ENCODE measurements around the gene DMD. TPM values are rescaled to one million over a fixed set of nuclear protein-coding genes. Genes with fewer than 3 reads are reported as not detected.

The DMD gene
- total and polyA plus RNA-seq, 12 donors = 28.5 to 228 (median 168) TPM

DNA sequence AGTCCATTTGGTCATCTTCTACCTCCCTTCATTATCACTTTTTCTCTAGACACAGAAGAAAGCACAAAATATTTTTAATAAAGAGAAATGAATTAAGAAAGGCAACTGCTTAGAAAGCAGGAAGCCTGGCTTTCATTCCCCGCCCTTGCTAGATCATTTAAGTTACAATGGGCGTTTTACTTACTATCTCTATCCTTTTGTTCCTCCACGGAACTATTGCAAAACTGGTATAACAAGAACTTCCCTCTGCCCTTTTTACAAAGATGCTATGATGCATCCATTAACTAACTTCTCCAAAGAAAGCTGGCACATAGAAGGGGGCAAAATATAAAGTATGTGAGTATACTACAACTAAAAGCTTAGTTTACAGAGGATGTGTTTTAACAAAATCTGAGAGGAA lies 1705.0 kb downstream of the DMD start:
- H3K4me1 ChIP-seq = peaks cover 0 to 15% (median 0%) of the 10 kb centered on the region in 9 donors
- peaks cover 0 to 7% (median 0%) of the 10 kb centered on the region in 7 donors for H3K27me3 ChIP-seq
- no peak overlapping the region for H3K4me3 ChIP-seq
- TF ChIP-seq, protein P1, sequence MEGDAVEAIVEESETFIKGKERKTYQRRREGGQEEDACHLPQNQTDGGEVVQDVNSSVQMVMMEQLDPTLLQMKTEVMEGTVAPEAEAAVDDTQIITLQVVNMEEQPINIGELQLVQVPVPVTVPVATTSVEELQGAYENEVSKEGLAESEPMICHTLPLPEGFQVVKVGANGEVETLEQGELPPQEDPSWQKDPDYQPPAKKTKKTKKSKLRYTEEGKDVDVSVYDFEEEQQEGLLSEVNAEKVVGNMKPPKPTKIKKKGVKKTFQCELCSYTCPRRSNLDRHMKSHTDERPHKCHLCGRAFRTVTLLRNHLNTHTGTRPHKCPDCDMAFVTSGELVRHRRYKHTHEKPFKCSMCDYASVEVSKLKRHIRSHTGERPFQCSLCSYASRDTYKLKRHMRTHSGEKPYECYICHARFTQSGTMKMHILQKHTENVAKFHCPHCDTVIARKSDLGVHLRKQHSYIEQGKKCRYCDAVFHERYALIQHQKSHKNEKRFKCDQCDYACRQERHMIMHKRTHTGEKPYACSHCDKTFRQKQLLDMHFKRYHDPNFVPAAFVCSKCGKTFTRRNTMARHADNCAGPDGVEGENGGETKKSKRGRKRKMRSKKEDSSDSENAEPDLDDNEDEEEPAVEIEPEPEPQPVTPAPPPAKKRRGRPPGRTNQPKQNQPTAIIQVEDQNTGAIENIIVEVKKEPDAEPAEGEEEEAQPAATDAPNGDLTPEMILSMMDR (IDR thresholded peaks at IDR 0.05) = no peak
- H3K9me3 ChIP-seq = no peaks in the 10 kb centered on the region
- intact Hi-C loops (cut with DNase I) = no loop called here
- H3K36me3 ChIP-seq = no peaks in the 10 kb centered on the region
- 53 to 73% methylated on average over 3 of the region's 3 CpGs for WGBS, 2 donors
- DNase-seq (no peak), ATAC-seq (no peak)
- no peak overlapping the region for H3K27ac ChIP-seq

DNA sequence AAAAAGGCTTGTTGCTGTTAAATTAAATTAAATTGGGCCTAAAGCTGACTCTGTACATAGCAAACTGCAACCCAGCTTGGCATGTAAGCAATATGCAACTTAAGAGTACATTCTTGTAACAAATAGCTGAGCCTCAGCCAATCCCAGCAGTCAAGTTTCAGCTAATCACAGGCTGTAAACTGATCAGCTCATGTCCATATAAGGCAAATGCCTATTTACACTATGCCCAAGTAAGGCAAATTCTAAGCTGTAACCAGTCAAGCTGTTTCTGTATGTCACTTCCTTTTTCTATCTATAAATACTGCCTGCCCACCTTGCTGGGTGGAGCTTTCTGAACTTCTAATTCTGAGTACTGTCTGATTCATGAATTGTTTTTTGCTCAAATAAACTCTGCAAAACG lies 1710.4 kb downstream of the DMD start:
- 69 to 74% methylated on average over 1 of the region's 1 CpG for WGBS, 2 donors
- peaks cover 0 to 7% (median 0%) of the 10 kb centered on the region in 7 donors for H3K27me3 ChIP-seq

DNA sequence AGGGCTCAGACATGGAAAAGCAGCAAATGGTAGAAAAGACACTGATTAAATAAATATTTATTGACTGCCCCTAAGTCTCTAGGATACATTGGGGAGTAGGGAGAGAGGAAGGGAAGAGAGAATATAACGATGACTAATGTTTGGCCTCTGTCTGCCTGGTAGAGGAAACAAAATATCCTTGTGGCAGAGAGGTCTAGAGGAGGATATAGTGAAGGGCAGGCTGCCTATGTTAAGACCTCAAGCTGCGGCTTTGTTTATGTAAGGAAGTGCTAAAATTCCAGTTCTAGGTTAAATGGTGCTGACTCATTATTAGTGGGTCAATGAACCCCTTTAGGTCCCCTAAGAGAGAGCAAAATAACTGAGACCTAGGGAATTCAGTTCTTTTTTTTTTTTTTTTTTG lies 1712.2 kb downstream of the DMD start:
- WGBS, 2 donors = 36 to 69% methylated on average over 2 of the region's 2 CpGs
- no peak overlapping the region for H3K27ac ChIP-seq
- no peaks in the 10 kb centered on the region for H3K36me3 ChIP-seq
- no peak for DNase-seq
- ATAC-seq = peak in 1 of 8 donors; percentile 63
- no peak overlapping the region for H3K4me3 ChIP-seq
- no peaks in the 10 kb centered on the region for H3K27me3 ChIP-seq
- TF ChIP-seq, protein P1 (IDR thresholded peaks at IDR 0.05) = no peak
- intact Hi-C loops (cut with DNase I) = no loop called here
- no peaks in the 10 kb centered on the region for H3K4me1 ChIP-seq
- H3K9me3 ChIP-seq = no peaks in the 10 kb centered on the region

More for the DNA sequence above, 1710.4 kb downstream of the DMD start:
- intact Hi-C loops (cut with DNase I) = no loop called here
- ATAC-seq (no peak), DNase-seq (no peak)
- Histone ChIP-seq H3K9me3 (no peaks in the 10 kb centered on the region), H3K4me1 (no peaks in the 10 kb centered on the region), H3K36me3 (no peaks in the 10 kb centered on the region), H3K4me3 (no peak overlapping the region), H3K27ac (no peak overlapping the region)
- TF ChIP-seq, protein P1 (IDR thresholded peaks at IDR 0.05) = no peak

DNA sequence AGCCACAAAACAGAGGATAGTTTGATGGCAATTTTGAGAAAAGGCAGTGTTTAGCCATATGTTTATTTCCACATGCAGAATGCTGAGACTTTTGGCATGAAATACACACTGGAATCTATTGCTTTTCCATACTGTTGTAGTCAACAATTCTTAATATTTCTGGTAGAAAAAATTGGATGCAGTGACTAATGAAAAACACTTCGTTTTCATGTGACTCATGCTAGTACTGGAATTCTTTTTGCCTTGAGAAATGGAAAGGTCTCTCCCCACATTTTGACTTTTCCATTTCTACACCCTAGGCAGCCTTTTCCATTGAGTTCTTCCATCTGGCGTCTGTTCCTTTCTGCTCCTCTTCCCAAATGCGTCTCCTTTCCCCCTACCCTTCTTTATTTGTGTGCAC lies 1714.3 kb downstream of the DMD start:
- peak overlapping the region in 1 of 10 donors; percentile 10 for H3K27ac ChIP-seq
- H3K27me3 ChIP-seq = no peaks in the 10 kb centered on the region
- no peak for ATAC-seq
- TF ChIP-seq, protein P1 (IDR thresholded peaks at IDR 0.05) = no peak
- DNase-seq = no peak
- intact Hi-C loops (cut with DNase I) = no loop called here
- no peak overlapping the region for H3K4me3 ChIP-seq
- WGBS, 2 donors = 68 to 70% methylated on average over 3 of the region's 3 CpGs
- no peaks in the 10 kb centered on the region for H3K4me1 ChIP-seq
- H3K36me3 ChIP-seq = no peaks in the 10 kb centered on the region
- no peaks in the 10 kb centered on the region for H3K9me3 ChIP-seq
